OCI-LY1 (cell line): Measurements from ENCODE around the gene ATP2B2.

Experiments
- CTCF ChIP-seq: fragments of 200-600 bp; sonication (generic), shearing (Covaris generic); IDR thresholded peaks from 2 replicates; pipeline ENCODE4 v1.5.1; 2017; ENCODE audit warnings: mild to moderate bottlenecking, antibody characterized with exemption, low read length, moderate library complexity, mixed read lengths
- EZH2 ChIP-seq: fragments of 200-600 bp; sonication (generic), shearing (Covaris generic); IDR thresholded peaks from 2 replicates; pipeline ENCODE4 v1.8.0; 2017; ENCODE audit warnings: borderline replicate concordance, mixed run types, mild to moderate bottlenecking, antibody characterized with exemption, low read length, moderate library complexity, mixed read lengths

DNA sequence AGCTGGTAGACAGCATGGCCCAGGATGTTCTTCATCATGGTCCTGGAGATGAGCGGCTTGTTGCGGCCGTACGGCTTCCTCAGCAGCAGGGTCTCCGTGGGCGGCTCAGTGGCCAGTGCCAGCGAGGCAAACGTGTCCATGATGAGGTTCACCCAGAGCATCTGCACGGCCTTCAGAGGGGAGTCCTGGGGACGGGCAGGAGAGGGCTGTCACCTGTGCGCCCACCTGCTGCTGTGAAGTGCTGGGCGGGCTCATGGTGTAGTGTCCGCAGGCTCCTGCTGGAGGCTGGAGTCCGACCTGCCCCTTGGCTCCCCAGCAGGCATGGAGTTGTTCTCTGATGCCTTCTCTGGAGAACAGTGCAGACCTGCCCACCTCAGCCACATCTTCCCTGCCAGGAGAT, 162.6 kb downstream of the ATP2B2 start:
- TF ChIP-seq CTCF = no peak
- TF ChIP-seq EZH2 = no peak
